Measurements from ENCODE around the gene NRL. TPM values are rescaled to one million over a fixed set of nuclear protein-coding genes. Genes with fewer than 3 reads are reported as not detected.
"Not testable (repeated sequence)": the region's sequence is repeated elsewhere in the genome, so short reads cannot be mapped to it uniquely, and the experiment has no call there.

The NRL gene
- total RNA-seq, 1 donor from 2014 or later = 2.0 TPM

DNA sequence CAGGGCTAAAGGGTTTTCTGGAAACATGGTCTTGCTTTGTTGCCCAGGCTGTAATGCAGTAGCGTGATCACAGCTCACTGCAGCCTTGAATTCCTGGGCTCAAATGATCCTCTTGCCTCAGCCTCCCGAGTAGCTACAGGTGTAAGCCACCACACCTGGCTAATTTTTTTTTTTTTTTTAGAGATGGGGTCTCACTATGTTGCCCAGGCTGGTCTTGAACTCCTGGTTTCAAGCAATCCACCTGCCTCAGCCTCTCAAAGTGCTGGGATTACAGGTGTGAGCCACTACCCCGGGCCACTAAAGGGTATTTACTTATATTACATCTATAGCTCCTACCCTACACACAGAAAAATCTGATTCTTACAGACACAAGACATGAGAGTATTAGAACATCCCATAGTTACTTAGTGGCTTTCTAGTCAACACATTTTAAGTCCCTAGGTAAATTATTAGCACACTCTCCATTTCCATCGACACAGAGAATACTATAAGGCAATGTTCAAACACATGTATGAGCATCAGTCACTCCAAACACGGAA, 6.3 kb downstream of the NRL start:
- TF ChIP-seq, protein P1, sequence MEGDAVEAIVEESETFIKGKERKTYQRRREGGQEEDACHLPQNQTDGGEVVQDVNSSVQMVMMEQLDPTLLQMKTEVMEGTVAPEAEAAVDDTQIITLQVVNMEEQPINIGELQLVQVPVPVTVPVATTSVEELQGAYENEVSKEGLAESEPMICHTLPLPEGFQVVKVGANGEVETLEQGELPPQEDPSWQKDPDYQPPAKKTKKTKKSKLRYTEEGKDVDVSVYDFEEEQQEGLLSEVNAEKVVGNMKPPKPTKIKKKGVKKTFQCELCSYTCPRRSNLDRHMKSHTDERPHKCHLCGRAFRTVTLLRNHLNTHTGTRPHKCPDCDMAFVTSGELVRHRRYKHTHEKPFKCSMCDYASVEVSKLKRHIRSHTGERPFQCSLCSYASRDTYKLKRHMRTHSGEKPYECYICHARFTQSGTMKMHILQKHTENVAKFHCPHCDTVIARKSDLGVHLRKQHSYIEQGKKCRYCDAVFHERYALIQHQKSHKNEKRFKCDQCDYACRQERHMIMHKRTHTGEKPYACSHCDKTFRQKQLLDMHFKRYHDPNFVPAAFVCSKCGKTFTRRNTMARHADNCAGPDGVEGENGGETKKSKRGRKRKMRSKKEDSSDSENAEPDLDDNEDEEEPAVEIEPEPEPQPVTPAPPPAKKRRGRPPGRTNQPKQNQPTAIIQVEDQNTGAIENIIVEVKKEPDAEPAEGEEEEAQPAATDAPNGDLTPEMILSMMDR (IDR thresholded peaks at IDR 0.05) = no peak
- no peak for DNase-seq
- H3K9me3 ChIP-seq = no peaks in the 10 kb centered on the region
- H3K36me3 ChIP-seq = peaks cover 5% of the 10 kb centered on the region
- no peak overlapping the region for H3K4me3 ChIP-seq
- H3K27ac ChIP-seq = peak overlapping the region; percentile 61
- peaks cover 27% of the 10 kb centered on the region for H3K4me1 ChIP-seq
- H3K27me3 ChIP-seq (ENCODE audit: low read depth) = no peaks in the 10 kb centered on the region
- no peak for ATAC-seq
- intact Hi-C loops (cut with DNase I) = no loop called here

DNA sequence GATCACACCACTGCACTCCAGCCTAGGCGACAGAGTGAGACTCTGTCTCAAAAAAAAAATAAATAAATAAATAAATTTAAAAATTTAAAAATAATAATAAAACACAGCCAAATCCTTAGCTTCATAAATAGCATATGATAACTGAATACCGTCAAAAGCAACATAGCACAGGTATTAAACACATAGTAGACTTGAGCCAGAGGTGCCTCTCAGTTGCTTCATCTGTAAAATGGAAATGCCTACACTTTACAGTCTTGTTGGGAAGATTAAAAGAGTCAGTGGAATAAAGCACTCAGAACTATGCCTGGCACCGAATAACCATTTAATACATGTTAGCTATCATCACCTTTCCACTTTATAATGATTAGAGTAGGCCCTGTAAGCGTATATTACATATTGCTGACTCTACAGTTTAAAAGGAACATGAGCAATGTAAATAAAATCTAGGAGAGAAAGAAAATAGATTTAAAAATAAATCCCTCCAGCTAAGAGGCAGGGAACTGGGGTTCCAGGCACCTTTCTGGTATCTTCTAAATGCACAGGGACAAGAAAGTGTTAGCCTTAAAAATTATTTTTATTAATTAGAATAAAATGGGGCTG, 8.0 kb downstream of the NRL start:
- intact Hi-C loops (cut with DNase I) = no loop called here
- H3K27me3 ChIP-seq (ENCODE audit: low read depth) = no peaks in the 10 kb centered on the region
- no peak overlapping the region for H3K27ac ChIP-seq
- no peak for ATAC-seq
- H3K9me3 ChIP-seq = no peaks in the 10 kb centered on the region
- H3K36me3 ChIP-seq = peaks cover 17% of the 10 kb centered on the region
- TF ChIP-seq, protein P1 (IDR thresholded peaks at IDR 0.05) = no peak
- no peak overlapping the region for H3K4me3 ChIP-seq
- DNase-seq = no peak
- peaks cover 24% of the 10 kb centered on the region for H3K4me1 ChIP-seq

GRCh38 chr14:24105609-24106239, 9.0 kb downstream of the NRL start:
- Histone ChIP-seq H3K4me1 (peaks cover 23% of the 10 kb centered on the region), H3K27ac (peak overlapping the region; percentile 1), H3K36me3 (peaks cover 24% of the 10 kb centered on the region)
- H3K27me3 ChIP-seq (ENCODE audit: low read depth); H3K9me3 ChIP-seq; DNase-seq; intact Hi-C loops (cut with DNase I); ATAC-seq; H3K4me3 ChIP-seq: not testable (repeated sequence)

GRCh38 chr14:24103451-24103850, 11.3 kb downstream of the NRL start:
- Histone ChIP-seq H3K27ac (no peak overlapping the region), H3K4me1 (peaks cover 8% of the 10 kb centered on the region), H3K4me3 (no peak overlapping the region), H3K27me3 (ENCODE audit: low read depth) (no peaks in the 10 kb centered on the region), H3K9me3 (no peaks in the 10 kb centered on the region), H3K36me3 (peaks cover 45% of the 10 kb centered on the region)
- DNase-seq = no peak
- TF ChIP-seq, protein P1 (IDR thresholded peaks at IDR 0.05) = no peak
- intact Hi-C loops (cut with DNase I) = no loop called here
- ATAC-seq = no peak

DNA sequence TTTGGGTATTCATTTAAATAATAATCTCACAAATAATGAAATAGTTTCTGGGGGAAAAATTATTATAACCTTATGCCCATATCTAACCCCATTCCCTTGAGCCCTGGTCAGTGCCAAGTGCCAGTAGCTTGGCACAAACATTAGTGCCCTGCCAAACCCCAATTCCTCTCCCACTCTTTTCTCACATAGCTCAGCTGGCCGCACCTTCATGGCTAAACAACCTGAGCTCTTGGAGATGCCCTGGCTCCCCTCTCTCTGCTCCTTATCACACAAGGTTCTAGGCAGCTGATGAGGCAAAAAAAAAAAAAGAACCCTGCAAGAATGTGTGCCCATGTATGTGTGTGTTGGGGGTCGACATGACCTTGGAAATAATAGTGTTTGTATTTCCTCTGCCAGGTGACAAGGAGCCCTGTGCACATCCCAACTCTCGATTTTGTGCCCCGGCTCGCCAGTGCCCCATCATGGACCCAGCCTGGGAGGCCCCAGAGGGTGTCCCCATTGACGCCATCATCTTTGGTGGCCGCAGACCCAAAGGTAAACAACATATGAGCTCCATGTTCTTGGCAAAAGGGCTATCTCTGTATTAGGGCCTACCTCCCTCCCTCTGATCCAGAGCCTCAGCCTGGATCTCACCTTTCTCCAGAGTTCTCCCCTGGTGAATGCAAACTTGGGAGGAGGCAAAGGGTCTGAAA, 12.2 kb downstream of the NRL start:
- no peak overlapping the region for H3K4me3 ChIP-seq
- H3K9me3 ChIP-seq = no peaks in the 10 kb centered on the region
- TF ChIP-seq, protein P1 (IDR thresholded peaks at IDR 0.05) = no peak
- H3K36me3 ChIP-seq = peaks cover 54% of the 10 kb centered on the region
- no peak for DNase-seq
- H3K27ac ChIP-seq = no peak overlapping the region
- H3K4me1 ChIP-seq = no peaks in the 10 kb centered on the region
- no peak for ATAC-seq
- H3K27me3 ChIP-seq (ENCODE audit: low read depth) = no peaks in the 10 kb centered on the region
- intact Hi-C loops (cut with DNase I) = no loop called here

Data from lower lobe of right lung (tissue), 2 donors.